Measurements from ENCODE around the gene ZNF536. TPM values are rescaled to one million over a fixed set of nuclear protein-coding genes. Genes with fewer than 3 reads are reported as not detected.
"Not testable (repeated sequence)": the region's sequence is repeated elsewhere in the genome, so short reads cannot be mapped to it uniquely, and the experiment has no call there.

ZNF536 gene
- polyA plus RNA-seq, 3 donors, result 2.7 to 3.4 (median 2.9) TPM

GRCh38 chr19:30430206-30430734, 58.1 kb downstream of the ZNF536 start:
- DNase-seq (ENCODE audit: extremely low read depth in 1 of 11, low read depth in 9 of 11, low spot score in 4 of 11), result no peak

DNA sequence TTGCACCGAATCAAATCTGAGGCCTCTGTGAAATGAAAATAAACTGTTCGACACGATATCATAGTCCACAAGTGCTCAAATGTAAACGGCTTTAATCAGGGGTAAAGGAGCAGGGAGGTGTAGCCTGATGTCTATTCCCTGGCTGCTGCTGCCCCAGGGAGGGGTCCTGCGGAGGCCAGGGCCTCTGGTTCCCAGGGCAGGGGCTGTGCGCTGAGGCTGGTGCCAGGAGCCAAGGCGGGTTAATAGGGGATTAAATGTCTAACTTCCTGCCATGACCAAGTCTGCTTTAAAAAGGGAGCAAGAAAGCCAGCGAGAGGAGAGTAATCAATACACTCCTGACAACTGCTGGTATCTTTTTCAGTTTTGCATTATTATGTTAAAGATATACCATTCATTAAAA, 59.4 kb downstream of the ZNF536 start:
- DNase-seq (ENCODE audit: extremely low read depth in 1 of 11, low read depth in 9 of 11, low spot score in 4 of 11), result no peak

DNA sequence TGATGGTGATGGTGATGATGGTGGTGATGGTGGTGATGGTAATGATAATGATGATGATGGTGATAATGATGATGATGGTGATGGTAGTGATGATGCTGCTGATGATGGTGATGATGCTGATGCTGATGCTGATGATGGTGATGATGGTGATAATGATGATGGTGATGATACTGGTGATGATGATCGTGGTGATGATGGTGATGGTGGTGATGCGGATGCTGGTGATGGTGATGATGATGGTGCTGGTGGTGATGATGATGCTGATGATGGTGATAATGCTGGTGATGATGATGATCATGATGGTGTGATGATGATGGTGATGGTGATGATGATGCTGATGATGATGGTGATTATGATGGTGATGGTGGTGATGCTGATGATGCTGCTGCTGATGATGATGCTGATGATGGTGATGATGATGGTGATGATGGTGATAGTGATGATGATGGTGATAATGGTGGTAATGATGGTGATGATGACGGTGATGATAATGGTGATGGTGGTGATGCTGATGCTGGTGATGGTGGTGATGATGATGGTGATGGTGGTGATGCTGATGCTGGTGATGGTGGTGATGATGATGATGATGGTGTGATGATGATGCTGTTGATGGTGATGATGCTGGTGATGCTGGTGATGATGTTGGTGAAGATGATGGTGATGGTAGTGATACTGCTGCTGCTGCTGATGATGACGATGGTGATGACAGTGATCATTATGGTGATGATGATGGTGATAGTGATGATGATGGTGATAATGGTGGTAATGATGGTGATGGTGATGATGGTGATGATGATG, 62.8 kb downstream of the ZNF536 start:
- no peak for DNase-seq (ENCODE audit: extremely low read depth in 1 of 11, low read depth in 9 of 11, low spot score in 4 of 11)

DNA sequence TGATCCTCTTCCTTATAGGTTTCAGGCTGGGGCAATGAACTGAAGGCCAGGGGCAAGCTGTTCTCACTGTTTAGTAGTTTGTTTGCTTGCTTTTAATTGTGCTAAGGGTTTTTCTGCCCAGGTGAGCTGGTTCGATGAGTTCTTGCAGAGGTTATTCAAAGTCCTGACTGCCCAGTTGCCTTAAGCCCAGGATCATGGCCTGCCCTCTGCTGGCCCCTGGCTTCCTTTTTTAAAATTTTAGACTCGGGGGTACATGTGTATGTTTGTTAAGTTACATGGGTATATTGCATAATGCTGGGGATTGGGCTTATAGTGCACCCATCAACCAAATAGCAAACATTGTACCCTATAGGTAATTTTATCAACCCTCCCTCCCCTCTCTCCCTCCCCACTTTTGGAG, 65.7 kb downstream of the ZNF536 start:
- no peak for DNase-seq (ENCODE audit: extremely low read depth in 1 of 11, low read depth in 9 of 11, low spot score in 4 of 11)

DNA sequence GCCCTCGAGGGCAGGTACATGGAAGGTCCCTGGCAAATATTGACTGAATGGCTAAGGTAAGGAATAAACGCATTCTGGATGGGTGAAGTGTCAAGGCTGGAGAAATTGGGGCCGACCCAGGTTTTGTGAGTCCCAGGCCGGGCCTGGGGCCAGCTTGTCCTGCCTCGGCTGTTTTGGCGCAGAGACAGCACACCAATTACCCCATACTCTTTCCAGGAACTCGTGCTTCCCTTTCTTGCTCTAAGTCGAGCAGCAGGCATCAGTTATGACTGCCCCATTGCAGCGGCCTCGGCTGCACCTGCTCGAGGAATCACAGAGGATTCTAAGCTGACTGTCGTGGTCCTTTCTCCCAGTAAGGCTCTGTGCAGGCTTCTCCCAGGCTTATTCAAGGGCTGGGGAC, 67.1 kb downstream of the ZNF536 start:
- no peak for DNase-seq (ENCODE audit: extremely low read depth in 1 of 11, low read depth in 9 of 11, low spot score in 4 of 11)

GRCh38 chr19:30441011-30441410, 68.8 kb downstream of the ZNF536 start:
- DNase-seq (ENCODE audit: extremely low read depth in 1 of 11, low read depth in 9 of 11, low spot score in 4 of 11), result no peak

- no peak for DNase-seq (ENCODE audit: extremely low read depth in 1 of 11, low read depth in 9 of 11, low spot score in 4 of 11)
These were observed 70.5 kb downstream of the ZNF536 start for GRCh38 chr19:30442674-30443073.

DNA sequence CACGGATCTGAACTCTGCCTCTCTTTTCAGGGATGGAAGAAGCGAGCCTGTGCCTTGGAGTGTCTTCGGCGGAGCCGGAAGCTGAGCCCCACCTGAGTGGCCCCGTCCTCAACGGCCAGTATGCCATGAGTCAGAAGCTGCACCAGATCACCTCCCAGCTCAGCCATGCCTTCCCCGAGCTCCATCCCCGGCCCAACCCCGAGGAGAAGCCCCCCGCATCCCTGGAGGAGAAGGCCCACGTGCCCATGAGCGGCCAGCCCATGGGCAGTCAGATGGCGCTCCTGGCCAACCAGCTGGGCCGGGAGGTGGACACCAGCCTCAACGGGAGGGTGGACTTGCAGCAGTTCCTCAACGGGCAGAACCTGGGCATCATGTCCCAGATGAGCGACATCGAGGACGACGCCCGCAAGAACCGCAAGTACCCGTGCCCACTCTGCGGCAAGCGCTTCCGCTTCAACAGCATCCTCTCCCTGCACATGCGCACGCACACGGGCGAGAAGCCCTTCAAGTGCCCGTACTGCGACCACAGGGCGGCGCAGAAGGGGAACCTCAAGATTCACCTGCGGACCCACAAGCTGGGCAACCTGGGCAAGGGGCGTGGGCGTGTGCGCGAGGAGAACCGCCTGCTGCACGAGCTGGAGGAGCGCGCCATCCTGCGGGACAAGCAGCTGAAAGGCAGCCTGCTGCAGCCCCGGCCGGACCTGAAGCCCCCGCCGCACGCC, 71.5 kb downstream of the ZNF536 start:
- no peak for DNase-seq (ENCODE audit: extremely low read depth in 1 of 11, low read depth in 9 of 11, low spot score in 4 of 11)

DNA sequence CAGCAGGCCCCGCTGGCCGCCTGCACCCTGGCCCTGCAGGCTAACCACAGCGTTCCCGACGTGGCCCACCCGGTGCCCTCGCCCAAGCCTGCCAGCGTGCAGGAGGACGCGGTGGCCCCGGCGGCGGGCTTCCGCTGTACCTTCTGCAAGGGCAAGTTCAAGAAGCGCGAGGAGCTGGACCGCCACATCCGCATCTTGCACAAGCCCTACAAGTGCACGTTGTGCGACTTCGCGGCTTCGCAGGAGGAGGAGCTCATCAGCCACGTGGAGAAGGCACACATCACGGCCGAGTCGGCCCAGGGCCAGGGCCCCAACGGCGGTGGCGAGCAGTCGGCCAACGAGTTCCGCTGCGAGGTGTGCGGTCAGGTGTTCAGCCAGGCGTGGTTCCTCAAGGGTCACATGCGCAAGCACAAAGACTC, 72.1 kb downstream of the ZNF536 start:
- DNase-seq (ENCODE audit: extremely low read depth in 1 of 11, low read depth in 9 of 11, low spot score in 4 of 11), result no peak

GRCh38 chr19:30444686-30445232, 72.6 kb downstream of the ZNF536 start:
- DNase-seq (ENCODE audit: extremely low read depth in 1 of 11, low read depth in 9 of 11, low spot score in 4 of 11), result no peak

GRCh38 chr19:30445385-30445784, 73.2 kb downstream of the ZNF536 start:
- no peak for DNase-seq (ENCODE audit: extremely low read depth in 1 of 11, low read depth in 9 of 11, low spot score in 4 of 11)

DNA sequence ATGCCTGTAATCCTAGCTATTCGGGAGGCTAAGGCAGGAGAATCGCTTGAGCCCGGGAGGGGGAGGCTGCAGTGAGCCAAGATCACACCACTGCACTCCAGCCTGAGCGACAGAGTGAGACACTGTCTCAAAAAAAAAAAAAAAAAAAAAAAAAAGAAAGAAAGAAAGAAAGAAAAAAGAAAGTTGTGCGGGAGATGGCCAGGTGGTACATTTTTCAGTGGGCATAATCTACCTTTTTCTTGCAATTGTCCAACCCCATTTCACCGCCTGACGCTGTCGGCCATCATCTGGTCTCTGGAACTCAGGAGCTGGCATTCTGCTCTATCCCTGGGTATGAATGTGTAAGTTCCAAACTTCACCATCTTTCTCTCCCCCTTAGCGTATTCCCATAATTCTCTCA, 73.9 kb downstream of the ZNF536 start:
- DNase-seq (ENCODE audit: extremely low read depth in 1 of 11, low read depth in 9 of 11, low spot score in 4 of 11), result not testable (repeated sequence)

DNA sequence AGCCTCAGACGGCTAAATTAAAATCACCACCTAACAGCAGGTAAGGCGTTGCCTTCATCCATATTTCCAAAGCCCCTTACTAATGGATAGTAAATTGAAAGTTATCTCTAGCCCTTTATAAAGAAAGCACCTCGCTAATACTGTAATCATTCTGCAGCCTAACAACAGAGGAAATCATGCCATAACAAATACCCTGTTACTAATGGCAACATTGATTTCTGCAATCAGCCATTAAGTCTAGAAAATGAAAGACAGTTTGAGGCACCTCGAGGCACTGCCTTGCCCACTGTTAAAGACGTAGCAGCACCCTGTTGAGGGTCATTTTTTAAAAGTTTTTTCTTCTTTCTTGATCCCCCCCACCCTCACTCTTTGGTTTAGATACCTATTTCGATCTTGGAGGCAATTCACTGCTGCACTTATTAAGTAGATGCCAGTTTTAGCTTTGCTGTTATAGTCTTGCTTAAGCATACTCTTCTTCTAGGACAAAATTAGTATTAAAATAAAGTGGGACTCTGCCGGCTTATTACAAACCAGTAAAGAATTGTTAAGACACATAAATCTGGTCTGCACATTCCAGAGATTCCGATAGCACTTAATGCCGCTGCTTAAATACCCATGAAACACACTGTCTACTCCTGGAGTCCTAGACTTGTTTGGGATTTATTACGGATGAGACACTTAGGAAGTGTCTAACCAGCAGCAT, 74.8 kb downstream of the ZNF536 start:
- peak in 1 of 11 donors; percentile 28 for DNase-seq (ENCODE audit: extremely low read depth in 1 of 11, low read depth in 9 of 11, low spot score in 4 of 11)

- DNase-seq (ENCODE audit: extremely low read depth in 1 of 11, low read depth in 9 of 11, low spot score in 4 of 11), result no peak
These were observed 75.3 kb downstream of the ZNF536 start for GRCh38 chr19:30447553-30447870.

GRCh38 chr19:30448386-30449077, 76.3 kb downstream of the ZNF536 start:
- DNase-seq (ENCODE audit: extremely low read depth in 1 of 11, low read depth in 9 of 11, low spot score in 4 of 11), result no peak

- DNase-seq (ENCODE audit: extremely low read depth in 1 of 11, low read depth in 9 of 11, low spot score in 4 of 11), result no peak
These were observed 77.0 kb downstream of the ZNF536 start for GRCh38 chr19:30449078-30449590.

DNA sequence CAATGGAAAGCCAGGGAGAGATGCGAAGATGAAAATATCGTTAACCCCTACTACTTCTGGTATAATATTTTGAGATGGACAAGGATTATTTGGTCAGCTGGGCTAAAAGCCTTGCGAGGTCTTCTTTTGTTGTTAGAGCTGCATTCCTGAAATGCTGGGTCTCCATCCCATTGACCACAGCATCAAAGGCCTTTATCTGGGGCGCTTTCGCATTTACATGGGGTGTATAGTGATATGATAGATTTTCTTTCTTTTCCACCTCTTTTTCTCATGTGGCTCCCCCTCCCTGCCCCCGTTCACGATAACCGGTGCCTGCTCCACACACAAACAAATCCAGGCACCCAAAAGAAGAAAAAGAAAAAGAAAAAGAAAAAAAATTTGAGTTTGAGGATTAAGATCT, 77.5 kb downstream of the ZNF536 start:
- no peak for DNase-seq (ENCODE audit: extremely low read depth in 1 of 11, low read depth in 9 of 11, low spot score in 4 of 11)

GRCh38 chr19:30450100-30450499, 77.9 kb downstream of the ZNF536 start:
- peak in 8 of 11 donors; percentile 44 to 68 (median 62) for DNase-seq (ENCODE audit: extremely low read depth in 1 of 11, low read depth in 9 of 11, low spot score in 4 of 11)

GRCh38 chr19:30450835-30451321, 78.7 kb downstream of the ZNF536 start:
- no peak for DNase-seq (ENCODE audit: extremely low read depth in 1 of 11, low read depth in 9 of 11, low spot score in 4 of 11)
